ENCODE data around the gene FBXO17. TPM values are rescaled to one million over a fixed set of nuclear protein-coding genes. Genes with fewer than 3 reads are reported as not detected.

FBXO17 gene
- total RNA-seq, 3 donors from 2014 or later = 0.10 to 0.29 (median 0.14) TPM

DNA sequence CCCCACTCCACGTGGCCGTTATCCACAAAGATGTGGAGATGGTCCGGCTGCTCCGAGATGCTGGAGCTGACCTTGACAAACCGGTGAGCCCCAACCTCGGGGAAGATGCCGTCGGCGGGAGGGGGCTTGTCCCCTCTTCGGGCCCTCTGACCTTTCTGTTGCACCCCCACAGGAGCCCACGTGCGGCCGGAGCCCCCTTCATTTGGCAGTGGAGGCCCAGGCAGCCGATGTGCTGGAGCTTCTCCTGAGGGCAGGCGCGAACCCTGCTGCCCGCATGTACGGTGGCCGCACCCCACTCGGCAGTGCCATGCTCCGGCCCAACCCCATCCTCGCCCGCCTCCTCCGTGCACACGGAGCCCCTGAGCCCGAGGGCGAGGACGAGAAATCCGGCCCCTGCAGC is 68.3 kb downstream of the FBXO17 start:
- no peaks in the 10 kb centered on the region for H3K9me3 Mint-ChIP-seq
- no peak for DNase-seq
- ATAC-seq = no peak
- no peak overlapping the region for H3K4me3 Mint-ChIP-seq
- H3K27me3 Mint-ChIP-seq (ENCODE audit: low read depth) = no peaks in the 10 kb centered on the region
- H3K36me3 Mint-ChIP-seq (ENCODE audit: insufficient read depth) = peaks cover 24% of the 10 kb centered on the region
- H3K4me1 Mint-ChIP-seq (ENCODE audit: low read depth) = peaks cover 10% of the 10 kb centered on the region

DNA sequence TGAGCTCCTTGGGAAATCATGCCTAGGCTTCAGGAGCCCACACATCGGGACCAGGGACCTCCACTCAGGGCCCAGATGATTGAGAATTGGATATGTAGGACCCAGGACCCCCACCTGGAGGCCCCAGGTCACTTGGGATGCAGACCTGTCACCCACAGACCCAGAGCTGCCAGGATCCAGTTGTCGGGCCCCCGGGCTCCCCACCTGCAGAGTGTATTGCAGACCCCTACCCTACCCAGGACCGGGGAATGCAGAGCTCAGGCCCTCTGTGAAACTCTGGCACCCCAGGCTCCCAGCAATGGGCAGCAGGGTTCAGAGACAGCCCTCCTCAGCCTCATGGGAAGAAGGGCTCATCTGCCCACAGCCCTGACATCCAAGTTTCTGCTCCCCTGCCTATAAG is 69.9 kb downstream of the FBXO17 start:
- no peaks in the 10 kb centered on the region for H3K27me3 Mint-ChIP-seq (ENCODE audit: low read depth)
- ATAC-seq (no peak), DNase-seq (no peak)
- no peaks in the 10 kb centered on the region for H3K9me3 Mint-ChIP-seq
- H3K4me3 Mint-ChIP-seq = no peak overlapping the region
- peaks cover 28% of the 10 kb centered on the region for H3K36me3 Mint-ChIP-seq (ENCODE audit: insufficient read depth)
- peaks cover 21% of the 10 kb centered on the region for H3K4me1 Mint-ChIP-seq (ENCODE audit: low read depth)

DNA sequence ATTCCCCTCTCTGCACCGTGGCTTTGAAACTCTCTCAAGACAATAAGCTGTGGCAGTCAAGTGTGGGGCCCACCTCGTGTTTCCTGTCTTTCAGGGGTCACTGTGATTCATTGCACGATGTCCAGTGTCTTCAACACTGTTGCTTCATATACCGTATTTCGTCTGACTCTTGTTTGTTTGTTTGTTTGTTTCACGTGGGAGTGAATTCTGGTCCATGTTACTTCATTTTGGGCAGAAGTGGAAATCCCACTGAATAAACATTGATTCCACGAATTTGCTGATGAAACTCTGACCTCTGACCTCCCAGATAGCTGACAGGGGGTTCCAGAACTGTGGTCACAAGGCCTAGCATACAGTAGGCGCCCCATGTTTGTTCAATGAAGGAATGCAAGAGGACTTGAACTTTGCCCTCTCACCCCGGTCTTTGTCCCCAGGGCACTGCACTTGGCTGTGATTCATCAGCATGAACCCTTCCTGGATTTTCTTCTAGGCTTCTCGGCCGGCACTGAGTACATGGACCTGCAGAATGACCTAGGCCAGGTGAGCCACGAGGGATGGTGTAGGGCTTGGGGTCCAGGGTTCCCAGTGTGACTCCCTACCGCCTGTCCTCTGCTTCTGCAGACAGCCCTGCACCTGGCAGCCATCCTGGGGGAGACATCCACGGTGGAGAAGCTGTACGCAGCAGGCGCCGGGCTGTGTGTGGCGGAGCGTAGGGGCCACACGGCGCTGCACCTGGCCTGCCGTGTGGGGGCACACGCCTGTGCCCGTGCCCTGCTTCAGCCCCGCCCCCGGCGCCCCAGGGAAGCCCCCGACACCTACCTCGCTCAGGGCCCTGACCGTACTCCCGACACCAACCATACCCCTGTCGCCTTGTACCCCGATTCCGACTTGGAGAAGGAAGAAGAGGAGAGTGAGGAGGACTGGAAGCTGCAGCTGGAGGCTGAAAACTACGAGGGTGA is 70.7 kb downstream of the FBXO17 start:
- no peak for DNase-seq
- Mint-ChIP-seq H3K36me3 (ENCODE audit: insufficient read depth) (peaks cover 28% of the 10 kb centered on the region), H3K9me3 (no peaks in the 10 kb centered on the region), H3K27me3 (ENCODE audit: low read depth) (no peaks in the 10 kb centered on the region), H3K4me3 (no peak overlapping the region), H3K4me1 (ENCODE audit: low read depth) (peaks cover 22% of the 10 kb centered on the region)
- ATAC-seq = no peak

DNA sequence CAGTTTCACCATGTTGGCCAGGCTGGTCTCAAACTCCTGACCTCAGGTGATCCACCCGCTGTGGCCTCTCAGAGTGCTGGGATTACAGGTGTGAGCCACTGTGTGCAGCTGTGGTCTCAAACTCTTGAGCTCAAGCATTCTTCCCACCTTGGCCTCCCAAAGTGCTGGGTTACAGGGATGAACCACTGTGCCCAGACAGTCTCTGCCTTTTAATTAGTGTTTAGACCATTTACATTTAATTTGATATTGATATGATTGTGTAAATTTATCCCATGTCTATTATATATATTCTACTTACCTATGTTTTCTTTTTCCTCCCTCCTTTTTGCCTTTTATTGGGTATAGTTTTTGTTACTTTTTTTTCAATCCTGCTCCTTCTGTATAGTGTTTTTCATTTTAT is 73.9 kb downstream of the FBXO17 start:
- Mint-ChIP-seq H3K36me3 (ENCODE audit: insufficient read depth) (peaks cover 16% of the 10 kb centered on the region), H3K4me1 (ENCODE audit: low read depth) (peaks cover 39% of the 10 kb centered on the region), H3K27me3 (ENCODE audit: low read depth) (no peaks in the 10 kb centered on the region), H3K4me3 (peak overlapping the region; percentile 94), H3K9me3 (no peaks in the 10 kb centered on the region)
- no peak for ATAC-seq
- no peak for DNase-seq

DNA sequence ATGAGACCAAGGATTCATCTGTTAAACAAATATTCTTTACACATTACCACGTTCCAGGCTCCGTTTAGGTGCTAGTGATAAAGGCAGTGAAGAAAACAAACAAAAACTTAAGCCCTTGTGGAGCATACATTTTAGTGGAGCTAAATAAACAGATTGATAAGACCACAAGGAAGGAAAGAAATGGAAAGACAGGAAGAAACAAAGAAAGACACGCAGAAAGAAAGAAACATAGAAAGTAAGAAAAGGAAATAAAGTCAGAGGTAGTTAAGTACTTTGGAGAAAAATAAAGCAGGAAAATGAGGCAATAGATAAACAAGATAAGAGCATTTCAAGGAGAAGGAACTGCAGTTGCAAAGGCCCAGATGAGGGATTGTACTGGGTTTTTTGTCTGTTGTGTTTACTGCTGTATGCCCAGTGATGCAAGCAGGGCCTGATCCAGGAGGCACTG is 74.8 kb downstream of the FBXO17 start:
- Mint-ChIP-seq H3K9me3 (no peaks in the 10 kb centered on the region), H3K4me1 (ENCODE audit: low read depth) (peaks cover 41% of the 10 kb centered on the region), H3K27me3 (ENCODE audit: low read depth) (no peaks in the 10 kb centered on the region), H3K36me3 (ENCODE audit: insufficient read depth) (peaks cover 16% of the 10 kb centered on the region), H3K4me3 (peak overlapping the region; percentile 94)
- no peak for ATAC-seq
- no peak for DNase-seq

DNA sequence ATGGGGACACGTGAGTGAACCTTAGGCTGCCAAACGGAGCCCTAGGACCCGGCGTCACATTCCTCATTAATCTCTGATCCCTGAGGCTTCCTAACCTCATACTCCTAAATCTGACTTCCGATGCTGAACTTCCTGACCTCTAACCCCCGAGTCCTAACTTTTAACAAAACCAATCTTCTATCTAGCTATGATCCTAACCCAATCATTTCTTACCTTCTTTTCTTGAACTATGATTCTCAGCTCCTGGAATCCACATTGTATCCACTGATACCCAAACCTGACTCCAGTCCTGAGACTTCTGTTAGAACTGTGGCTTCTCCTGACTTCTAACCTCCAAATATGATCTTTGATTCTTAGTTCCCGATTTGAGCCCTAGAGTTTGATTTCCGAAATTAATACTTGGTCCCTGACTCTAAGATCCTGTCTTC is 75.3 kb downstream of the FBXO17 start:
- Mint-ChIP-seq H3K4me1 (ENCODE audit: low read depth) (peaks cover 41% of the 10 kb centered on the region), H3K36me3 (ENCODE audit: insufficient read depth) (peaks cover 13% of the 10 kb centered on the region), H3K4me3 (peak overlapping the region; percentile 94), H3K27me3 (ENCODE audit: low read depth) (no peaks in the 10 kb centered on the region), H3K9me3 (no peaks in the 10 kb centered on the region)
- DNase-seq (no peak), ATAC-seq (no peak)

DNA sequence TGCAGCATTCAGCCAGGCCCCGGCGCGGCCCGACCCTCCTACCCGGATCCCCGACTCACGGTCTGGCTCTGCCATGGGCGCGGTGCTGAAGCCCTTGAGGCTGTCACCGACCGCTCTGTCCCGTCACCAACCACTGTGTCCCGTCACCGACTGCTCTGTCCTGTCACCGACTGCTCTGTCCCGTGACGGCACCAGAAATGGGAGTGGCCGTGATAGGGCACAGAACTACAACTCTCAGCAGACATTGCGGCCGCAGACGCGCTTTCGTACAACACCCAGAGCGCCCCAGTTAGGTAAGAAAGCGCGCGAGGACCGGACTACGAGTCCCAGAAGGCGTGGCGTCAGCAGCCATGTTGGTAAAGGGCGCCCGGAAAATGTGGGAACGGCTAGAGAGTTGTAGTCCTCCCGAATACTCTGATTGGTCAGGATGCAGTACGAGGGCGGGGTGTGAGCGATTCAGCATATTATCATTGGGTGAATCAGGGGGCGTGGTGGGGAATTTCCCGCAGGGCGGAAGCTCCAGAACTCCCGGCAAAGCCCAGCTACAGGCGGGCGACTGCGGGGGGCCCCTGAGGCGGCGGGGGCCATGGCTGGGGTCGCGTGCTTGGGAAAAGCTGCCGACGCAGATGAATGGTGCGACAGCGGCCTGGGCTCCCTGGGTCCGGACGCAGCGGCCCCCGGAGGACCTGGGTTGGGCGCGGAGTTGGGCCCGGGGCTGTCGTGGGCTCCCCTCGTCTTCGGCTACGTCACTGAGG is 75.9 kb downstream of the FBXO17 start, which contains the start of the genes NFKBIB and SIRT2:
TSS of gene NFKBIB (plus strand) at position 523 of the 755 bp plus-strand sequence. CDS start at position 587, 64 bp downstream.
TSS of gene SIRT2 (minus strand) at position 172 of the 755 bp plus-strand sequence. CDS start at position 75, 97 bp downstream.
- Mint-ChIP-seq H3K4me1 (ENCODE audit: low read depth) (peaks cover 42% of the 10 kb centered on the region), H3K9me3 (no peaks in the 10 kb centered on the region), H3K27me3 (ENCODE audit: low read depth) (no peaks in the 10 kb centered on the region), H3K4me3 (peak within 1 kb of the TSS; percentile 94), H3K36me3 (ENCODE audit: insufficient read depth) (peaks cover 12% of the 10 kb centered on the region)
- ATAC-seq = peak; percentile 93 to 94
- peak; percentile 98 for DNase-seq

DNA sequence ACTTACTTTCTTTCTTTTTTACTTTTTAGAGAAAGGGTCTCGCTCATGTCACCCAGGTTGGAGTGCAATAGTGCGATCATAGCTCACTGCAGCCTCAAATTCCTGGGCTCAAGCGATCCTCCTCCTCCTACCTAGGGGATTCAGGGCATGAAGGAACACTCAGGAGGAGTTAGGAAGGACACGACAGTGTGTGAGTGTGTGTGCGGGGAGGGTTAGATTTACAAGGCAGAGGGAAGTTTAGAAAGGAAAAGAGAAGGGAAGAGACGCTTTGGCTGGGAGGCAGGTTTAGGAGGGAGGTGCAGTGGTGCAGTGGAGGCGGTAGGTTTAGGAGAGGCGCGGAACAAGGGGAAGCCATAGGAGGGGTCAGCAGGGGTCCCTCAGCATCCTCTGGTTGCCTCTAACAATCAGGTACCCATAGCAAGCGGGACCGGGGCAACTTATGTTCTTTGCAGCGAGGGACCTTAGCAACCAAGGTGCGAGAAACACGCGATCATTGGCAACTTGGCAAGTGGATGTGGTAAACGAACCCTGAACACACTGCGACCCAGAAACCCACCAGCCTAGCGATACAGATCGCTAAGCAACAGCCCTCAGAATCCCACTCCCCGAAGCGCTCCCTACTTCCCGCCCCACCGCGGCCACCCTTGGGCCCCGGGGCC is 76.6 kb downstream of the FBXO17 start:
- Mint-ChIP-seq H3K4me3 (peak overlapping the region; percentile 94), H3K9me3 (no peaks in the 10 kb centered on the region), H3K36me3 (ENCODE audit: insufficient read depth) (peaks cover 6% of the 10 kb centered on the region), H3K27me3 (ENCODE audit: low read depth) (no peaks in the 10 kb centered on the region), H3K4me1 (ENCODE audit: low read depth) (peaks cover 40% of the 10 kb centered on the region)
- ATAC-seq (no peak), DNase-seq (no peak)

DNA sequence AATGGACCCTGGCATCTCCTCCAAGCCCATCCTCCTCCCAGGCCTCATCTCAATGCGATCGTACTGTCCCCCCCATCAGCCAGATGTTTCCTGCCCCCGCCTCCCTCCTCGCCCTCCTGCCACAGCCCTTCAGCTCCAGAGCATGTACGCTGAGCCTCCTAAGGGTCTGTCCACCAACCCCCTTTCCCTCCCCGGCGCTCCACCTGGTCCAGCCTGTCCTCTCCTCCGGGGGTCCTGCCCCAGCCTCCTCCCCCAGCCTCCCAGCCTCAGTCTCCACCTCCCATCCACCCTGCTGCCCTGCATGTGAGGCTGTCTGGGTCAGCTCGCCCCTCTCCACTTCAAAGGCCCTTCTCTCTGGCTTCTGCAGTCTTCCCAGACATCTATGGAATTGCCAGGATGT is 80.6 kb downstream of the FBXO17 start:
- DNase-seq (no peak), ATAC-seq (no peak)
- no peaks in the 10 kb centered on the region for H3K9me3 Mint-ChIP-seq
- peaks cover 26% of the 10 kb centered on the region for H3K4me1 Mint-ChIP-seq (ENCODE audit: low read depth)
- H3K36me3 Mint-ChIP-seq (ENCODE audit: insufficient read depth) = peaks cover 2% of the 10 kb centered on the region
- H3K27me3 Mint-ChIP-seq (ENCODE audit: low read depth) = no peaks in the 10 kb centered on the region
- no peak overlapping the region for H3K4me3 Mint-ChIP-seq

DNA sequence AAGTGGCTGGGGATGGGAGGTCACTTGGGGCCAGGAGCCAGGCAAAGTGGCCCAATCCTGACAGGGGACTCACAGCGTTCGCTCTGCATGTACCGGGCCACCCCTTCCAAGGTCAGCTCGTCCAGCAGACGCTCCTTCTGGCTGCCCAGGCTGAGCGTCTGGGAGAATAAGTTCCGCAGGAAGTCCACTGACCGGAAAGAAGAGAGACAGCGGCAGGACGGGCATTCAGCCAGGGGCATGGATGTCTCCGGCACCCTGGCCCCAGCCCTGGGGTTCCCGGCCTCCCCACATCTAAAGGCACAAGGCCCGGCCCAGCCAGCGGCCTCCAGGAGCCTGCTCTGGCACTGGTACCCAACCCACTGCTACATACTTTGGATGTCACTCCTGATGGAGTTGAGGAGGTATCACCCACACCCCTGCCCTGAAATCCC is 82.2 kb downstream of the FBXO17 start:
- Mint-ChIP-seq H3K36me3 (ENCODE audit: insufficient read depth) (peaks cover 11% of the 10 kb centered on the region), H3K9me3 (no peaks in the 10 kb centered on the region), H3K4me1 (ENCODE audit: low read depth) (peaks cover 17% of the 10 kb centered on the region), H3K27me3 (ENCODE audit: low read depth) (no peaks in the 10 kb centered on the region), H3K4me3 (no peak overlapping the region)
- ATAC-seq = no peak
- DNase-seq = no peak

DNA sequence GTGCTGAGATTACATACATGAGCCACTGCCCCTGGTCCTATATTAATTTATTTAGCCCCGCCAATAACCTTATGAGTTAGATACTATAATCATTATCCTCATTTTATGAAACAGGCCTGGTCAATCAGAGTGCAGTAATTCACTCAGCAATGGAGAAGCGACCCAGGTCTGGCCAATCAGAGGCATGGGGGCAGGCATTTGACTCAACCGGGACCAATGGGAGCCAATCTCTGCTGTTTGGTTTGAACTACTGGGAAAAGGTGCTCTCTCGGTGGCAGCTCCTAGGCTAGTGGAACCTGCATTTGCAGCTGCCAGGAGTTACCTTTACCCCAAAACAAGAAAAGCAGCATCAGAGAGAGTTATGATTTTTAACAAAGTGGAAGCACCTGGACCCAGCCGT is 82.7 kb downstream of the FBXO17 start:
- Mint-ChIP-seq H3K4me3 (no peak overlapping the region), H3K27me3 (ENCODE audit: low read depth) (no peaks in the 10 kb centered on the region), H3K36me3 (ENCODE audit: insufficient read depth) (peaks cover 11% of the 10 kb centered on the region), H3K9me3 (no peaks in the 10 kb centered on the region), H3K4me1 (ENCODE audit: low read depth) (peaks cover 12% of the 10 kb centered on the region)
- no peak for DNase-seq
- no peak for ATAC-seq

DNA sequence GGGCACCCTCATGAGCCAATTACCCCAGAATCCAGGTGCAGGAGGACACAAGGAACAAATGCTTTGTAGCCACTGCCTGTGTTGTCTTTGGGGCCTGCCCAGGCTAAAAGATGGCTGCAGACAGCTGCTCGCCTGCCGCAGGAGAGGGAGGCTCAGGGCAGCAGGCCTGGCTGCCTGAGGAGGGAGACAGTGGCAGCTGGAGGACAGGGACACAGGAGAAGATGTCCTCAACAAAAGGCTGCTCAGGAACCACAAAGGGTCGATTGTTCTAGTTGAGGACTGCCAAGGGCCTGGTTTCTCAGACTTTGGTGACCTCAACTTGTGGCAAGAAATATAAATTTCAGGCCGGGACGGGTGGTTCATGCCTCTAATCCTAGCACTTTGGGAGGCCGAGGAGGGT is 83.8 kb downstream of the FBXO17 start:
- no peak for DNase-seq
- Mint-ChIP-seq H3K36me3 (ENCODE audit: insufficient read depth) (peaks cover 11% of the 10 kb centered on the region), H3K4me3 (no peak overlapping the region), H3K27me3 (ENCODE audit: low read depth) (no peaks in the 10 kb centered on the region), H3K4me1 (ENCODE audit: low read depth) (peaks cover 4% of the 10 kb centered on the region), H3K9me3 (no peaks in the 10 kb centered on the region)
- ATAC-seq = no peak
